DND-41 (cell line): ENCODE results near the gene ZNF714.

ENCODE experiments used
- EZH2 ChIP-seq: IDR thresholded peaks from 3 replicates; pipeline ENCODE4 v1.6.1; 2012; ENCODE audit warnings: borderline replicate concordance, low read depth, mild to moderate bottlenecking, moderate library complexity, low read length, inconsistent platforms; ENCODE audit not compliant: severe bottlenecking
- TF ChIP-seq, protein P1 (sequence below): IDR thresholded peaks from 2 replicates; pipeline ENCODE4 v1.5.1; 2012; ENCODE audit warnings: borderline replicate concordance, low read length, moderate library complexity, mild to moderate bottlenecking; ENCODE audit not compliant: poor library complexity, severe bottlenecking; ENCODE audit errors: extremely low read depth

DNA sequence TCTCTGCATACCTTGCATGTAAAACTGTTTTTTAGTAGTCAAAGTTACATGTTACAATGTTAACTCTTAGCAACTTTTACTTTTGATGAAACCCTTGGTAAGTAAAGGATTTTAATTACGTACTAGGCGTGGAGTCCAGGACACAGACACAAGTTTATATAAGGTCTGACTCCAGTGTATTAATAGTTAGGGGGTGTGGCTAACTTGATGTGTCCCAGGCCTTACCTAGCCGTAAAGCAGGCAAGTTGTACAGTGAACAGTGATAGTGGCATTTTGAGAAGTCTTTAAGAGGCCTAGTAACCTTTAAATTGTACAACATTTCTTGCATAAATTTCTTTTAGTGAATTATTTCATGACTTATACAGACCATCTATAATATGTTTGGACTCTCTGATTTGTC lies 5.9 kb downstream of the ZNF714 start:
- TF ChIP-seq, protein P1, sequence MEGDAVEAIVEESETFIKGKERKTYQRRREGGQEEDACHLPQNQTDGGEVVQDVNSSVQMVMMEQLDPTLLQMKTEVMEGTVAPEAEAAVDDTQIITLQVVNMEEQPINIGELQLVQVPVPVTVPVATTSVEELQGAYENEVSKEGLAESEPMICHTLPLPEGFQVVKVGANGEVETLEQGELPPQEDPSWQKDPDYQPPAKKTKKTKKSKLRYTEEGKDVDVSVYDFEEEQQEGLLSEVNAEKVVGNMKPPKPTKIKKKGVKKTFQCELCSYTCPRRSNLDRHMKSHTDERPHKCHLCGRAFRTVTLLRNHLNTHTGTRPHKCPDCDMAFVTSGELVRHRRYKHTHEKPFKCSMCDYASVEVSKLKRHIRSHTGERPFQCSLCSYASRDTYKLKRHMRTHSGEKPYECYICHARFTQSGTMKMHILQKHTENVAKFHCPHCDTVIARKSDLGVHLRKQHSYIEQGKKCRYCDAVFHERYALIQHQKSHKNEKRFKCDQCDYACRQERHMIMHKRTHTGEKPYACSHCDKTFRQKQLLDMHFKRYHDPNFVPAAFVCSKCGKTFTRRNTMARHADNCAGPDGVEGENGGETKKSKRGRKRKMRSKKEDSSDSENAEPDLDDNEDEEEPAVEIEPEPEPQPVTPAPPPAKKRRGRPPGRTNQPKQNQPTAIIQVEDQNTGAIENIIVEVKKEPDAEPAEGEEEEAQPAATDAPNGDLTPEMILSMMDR, result no peak
- TF ChIP-seq EZH2, result no peak
